Measurements from ENCODE around the gene DDX42.

DDX42 gene, protein sequence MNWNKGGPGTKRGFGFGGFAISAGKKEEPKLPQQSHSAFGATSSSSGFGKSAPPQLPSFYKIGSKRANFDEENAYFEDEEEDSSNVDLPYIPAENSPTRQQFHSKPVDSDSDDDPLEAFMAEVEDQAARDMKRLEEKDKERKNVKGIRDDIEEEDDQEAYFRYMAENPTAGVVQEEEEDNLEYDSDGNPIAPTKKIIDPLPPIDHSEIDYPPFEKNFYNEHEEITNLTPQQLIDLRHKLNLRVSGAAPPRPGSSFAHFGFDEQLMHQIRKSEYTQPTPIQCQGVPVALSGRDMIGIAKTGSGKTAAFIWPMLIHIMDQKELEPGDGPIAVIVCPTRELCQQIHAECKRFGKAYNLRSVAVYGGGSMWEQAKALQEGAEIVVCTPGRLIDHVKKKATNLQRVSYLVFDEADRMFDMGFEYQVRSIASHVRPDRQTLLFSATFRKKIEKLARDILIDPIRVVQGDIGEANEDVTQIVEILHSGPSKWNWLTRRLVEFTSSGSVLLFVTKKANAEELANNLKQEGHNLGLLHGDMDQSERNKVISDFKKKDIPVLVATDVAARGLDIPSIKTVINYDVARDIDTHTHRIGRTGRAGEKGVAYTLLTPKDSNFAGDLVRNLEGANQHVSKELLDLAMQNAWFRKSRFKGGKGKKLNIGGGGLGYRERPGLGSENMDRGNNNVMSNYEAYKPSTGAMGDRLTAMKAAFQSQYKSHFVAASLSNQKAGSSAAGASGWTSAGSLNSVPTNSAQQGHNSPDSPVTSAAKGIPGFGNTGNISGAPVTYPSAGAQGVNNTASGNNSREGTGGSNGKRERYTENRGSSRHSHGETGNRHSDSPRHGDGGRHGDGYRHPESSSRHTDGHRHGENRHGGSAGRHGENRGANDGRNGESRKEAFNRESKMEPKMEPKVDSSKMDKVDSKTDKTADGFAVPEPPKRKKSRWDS

DNA sequence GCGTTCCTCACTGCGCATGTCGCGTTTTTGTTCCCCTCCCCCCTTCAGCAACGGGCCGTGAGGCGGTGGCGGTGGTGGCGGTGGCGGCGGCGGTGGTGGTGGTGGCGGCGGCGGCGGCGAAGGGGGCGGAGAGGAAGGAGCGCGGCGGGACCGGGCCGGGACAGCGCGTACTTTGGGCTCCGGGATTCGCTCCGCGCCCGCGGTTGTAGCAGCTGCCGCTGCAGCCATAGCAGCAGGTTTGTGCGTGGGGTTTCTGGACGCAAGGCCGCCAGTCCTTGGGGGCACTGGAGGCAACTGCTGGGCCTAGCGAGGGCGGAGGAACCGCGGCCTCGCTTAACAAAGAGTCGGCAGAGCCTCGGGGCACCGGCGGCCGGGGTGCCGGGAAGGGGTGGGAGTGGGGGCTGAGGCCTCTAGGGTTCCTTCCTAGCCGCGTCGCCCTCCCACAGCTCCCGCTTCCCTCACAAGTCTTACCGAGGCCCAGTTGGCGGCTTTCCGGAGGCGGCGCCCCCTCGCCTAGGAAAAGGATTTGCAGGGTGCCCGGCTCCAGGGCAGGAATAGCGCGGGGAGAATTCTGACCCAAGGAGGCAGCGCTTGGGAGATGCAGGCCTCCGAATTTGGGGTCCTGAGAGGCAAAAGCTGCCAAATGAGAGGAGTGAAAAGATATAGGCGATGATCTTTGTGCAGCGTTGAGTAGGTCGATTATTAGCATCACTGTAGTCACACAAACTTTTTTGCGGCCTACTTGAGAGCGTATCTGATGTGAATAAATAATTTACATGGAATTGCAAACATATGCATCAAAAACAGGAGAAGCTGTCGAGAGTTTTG, at the start of gene DDX42:
TSS of gene DDX42 (plus strand) at position 30 of the 828 bp plus-strand sequence. CDS start 12,880 bp downstream, outside the sequence.
- peak; percentile 77 to 85 (median 84) for DNase-seq (ENCODE audit: low read depth in 3 of 3, low spot score in 1 of 3)

DNA sequence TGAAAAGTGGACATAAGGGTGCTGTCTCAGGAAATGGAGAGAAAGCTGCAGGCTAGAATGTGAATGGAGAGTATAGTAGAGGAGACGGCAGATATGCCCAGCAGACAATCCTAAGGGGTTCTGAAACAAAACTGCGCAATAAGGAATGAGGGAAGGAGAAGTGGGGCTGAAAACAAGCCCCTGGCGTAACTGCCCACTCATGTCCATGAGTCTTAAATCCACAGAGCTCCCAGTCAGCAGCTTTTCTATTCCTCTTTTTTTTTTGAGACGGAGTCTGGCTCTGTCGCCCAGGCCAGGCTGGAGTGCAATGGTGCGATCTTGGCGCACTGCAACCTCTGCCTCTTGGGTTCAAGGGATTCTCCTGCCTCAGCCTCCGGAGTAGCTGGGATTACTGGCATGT, 38.3 kb upstream of the DDX42 start:
- DNase-seq (ENCODE audit: low read depth in 3 of 3, low spot score in 1 of 3) = no peak

DNA sequence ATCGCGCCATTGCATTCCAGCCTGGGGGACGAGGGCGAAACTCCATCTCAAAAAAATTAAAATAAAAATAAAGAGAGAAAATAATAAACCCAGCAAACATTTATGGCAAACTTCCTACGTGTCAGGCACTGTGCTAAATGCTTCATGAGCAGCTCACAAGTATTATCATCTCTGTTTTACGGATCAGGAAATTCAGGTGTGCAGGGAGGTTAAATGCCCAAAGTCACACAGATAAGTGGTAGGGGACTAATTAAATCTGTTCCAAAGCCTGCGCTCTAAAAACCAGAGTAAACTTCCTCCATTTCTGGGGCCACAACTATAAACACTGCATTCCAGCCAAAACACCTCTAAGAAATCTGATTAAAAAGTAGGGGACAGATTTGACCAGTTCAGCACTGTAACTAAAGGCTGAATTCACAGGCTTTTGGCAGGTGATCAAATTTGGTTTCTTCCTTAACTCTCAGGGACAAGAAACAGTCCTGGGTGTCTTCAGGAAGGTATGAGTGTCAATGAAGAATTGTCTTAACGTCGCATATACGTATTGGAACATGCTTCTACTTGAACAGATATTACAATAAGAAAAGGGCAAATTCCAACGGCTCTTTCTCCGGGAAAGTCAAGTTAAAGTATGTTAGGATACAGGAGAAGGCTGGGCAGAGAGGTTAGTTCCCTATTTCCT, 33.4 kb upstream of the DDX42 start:
- DNase-seq (ENCODE audit: low read depth in 3 of 3, low spot score in 1 of 3) = no peak

DNA sequence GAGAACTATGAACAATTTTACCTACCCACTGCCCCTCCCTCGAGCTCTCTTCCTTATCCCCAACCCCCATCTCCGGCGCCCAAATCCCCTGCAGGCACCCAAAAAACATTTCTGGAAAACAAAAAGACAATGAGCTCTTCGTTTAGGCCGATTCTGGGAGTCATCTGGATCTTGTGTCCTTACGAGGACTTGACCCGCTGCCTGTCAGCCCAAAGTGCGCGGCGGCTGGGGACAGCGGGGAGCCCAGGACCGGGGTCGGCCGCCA, 32.9 kb upstream of the DDX42 start:
- DNase-seq (ENCODE audit: low read depth in 3 of 3, low spot score in 1 of 3) = no peak

DNA sequence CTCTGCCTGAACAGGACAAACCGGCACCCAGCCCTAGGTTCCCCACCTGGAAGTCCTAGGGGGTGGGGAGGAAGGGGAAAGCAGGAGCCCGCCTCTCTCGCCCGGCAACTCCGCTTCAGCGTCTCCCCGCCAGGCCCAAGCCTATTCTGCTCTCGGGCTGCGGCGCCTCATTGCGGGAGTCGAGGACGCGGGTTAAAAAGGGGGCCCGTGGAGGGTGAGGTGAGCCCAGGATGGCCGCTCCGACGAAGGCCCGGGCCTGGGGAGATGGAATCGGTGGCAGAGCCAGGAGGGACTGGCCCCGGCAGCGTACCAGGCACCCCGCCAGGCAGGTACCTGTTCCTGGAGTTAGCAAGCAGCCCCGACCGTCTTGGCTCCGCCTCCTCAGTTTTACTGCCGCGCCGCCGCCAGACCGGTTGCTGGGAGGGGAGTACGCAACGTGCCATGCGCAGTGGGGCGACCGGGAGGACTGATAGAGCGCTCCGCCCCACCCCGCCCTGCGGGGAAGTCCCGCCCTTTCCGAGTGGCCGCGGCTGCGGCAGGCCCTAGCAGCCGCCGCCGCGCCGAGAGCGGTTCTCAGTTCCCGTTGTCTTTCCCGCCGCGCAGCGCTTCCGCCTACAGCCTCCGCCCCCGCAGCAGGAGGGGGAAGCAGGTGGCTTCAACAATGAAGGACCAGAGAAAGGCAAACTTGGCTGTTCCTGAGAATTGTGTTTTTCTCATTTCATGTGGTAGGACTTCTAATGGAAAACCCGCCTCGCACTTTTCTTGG, 32.4 kb upstream of the DDX42 start, which contains the start of gene STRADA:
TSS of gene STRADA (minus strand) at position 392 of the 766 bp plus-strand sequence. CDS start 13,430 bp downstream, outside the sequence.
- peak; percentile 97 to 98 (median 98) for DNase-seq (ENCODE audit: low read depth in 3 of 3, low spot score in 1 of 3)

DNA sequence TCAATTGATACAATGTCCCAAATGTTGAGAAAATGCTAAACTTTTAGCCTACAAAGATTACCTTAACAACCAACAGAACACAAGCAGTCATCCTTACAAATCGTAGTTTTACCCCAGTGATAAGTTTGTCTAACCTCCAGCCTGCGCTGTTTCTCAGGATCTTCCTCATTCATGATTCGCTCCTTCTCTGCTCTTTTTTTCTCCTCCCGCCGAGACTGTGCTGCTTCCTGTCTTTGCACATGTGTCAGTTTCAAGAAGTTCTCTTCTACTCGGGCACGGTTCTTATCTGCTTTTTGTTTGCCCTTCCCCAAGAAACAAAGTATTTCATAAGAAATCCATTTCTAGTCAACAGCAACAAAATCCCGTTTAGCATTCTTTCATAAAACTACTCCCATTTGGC, 22.2 kb upstream of the DDX42 start:
- no peak for DNase-seq (ENCODE audit: low read depth in 3 of 3, low spot score in 1 of 3)

DNA sequence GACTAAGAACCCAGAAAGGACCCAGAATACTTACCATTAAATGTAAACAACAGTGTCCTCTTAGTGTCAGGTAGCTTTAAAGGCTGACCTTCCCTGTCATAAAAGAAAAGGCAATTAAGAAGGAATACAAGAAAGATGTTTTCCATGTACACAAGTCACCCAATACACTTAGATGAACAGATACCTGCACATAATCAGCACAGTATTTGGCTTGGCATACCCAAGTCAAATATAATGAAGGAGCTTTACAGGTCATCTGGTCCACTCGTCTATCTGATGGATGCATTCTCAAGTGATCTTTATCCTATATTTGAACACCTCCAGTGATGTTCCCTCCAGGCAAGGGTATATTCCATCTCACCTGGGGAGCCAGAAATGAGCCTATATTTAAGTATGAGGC, 21.3 kb upstream of the DDX42 start:
- DNase-seq (ENCODE audit: low read depth in 3 of 3, low spot score in 1 of 3) = no peak

DNA sequence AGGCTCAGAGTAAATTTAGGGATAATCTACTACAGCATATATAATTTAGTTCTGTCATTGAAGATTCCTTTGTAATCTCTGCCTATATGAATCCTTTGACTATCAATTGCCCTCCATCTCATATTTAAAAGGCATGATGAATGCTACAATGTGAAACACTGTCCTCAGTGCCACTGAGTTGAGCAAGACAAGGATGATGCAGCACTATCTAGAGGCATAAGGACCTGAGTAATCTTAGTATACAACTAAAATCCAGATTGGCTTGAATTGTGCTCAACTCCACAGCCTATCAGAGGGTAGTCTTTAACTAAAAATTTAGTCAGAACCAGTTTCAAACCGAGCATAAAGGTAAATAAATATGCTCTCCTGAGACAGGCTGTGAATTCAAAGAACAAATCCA, 20.8 kb upstream of the DDX42 start:
- DNase-seq (ENCODE audit: low read depth in 3 of 3, low spot score in 1 of 3) = no peak

DNA sequence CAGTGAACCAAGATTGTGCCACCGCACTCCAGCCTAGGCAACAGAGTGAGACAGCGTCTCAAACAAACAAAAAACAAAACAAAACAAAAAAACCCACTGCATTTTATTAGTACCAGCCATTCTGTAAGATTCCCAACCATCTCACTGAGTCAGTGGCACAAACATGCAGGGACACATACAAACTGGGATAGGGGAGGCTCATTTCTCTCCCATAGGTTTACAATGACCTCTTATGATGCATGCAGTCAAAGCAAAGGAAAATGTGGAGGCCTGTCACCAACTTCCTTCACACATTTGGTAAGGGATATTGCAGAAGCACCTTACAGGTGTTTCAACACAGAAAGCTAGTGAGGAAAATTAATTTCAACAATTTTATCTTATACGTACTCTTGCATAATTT, 19.9 kb upstream of the DDX42 start:
- DNase-seq (ENCODE audit: low read depth in 3 of 3, low spot score in 1 of 3) = no peak

DNA sequence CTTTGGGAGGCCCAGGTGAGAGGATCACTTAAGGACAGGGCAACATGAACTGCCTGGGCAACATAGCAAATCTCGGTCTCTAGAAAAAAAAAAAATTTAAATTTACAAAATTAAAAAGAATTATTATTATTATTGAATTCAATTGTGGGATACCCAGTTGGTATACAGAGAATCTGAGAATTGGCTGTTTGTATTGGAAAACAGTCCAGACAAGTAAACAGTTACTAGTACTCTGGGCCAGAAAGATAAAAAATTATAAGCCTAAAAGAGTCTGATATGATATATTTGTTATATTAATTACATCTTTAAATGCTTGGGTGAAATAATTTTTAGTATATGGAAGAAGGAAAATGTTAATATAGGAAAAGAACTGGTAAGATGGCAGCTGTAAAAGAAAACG, 15.5 kb upstream of the DDX42 start:
- no peak for DNase-seq (ENCODE audit: low read depth in 3 of 3, low spot score in 1 of 3)

DNA sequence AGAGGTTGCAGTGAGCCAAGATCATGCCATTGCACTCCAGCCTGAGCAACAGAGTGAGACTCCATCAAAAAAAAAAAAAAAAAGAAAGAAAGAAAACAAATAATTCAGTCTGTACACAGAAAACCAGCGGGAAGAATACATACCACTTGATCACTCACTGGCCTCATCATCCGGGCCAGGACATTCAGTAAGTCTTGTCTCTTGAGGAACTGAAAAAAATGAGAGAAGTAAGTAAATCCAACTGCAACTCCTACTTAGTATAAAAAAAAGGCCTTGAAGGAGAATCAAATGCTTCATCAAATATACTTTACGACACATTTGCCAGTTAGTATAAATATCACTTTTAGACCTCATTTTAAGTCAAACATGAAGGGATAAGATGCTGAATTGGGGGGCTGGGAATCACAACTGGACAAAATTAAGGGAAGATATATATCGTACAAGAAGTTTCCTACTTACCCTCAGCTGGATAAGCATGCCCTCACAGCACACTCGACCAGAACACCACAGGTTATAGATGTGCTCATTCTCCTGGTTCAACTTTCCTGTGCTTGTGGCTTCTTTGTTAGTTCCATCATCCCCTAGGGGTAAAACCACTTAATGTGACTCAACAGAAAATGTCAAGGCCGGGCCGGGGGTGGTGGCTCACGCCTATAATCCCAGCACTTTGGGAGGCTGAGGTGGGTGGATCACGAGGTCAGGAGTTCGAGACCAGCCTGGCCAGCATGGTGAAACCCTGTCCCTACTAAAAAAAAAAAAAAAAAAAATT, 13.0 kb upstream of the DDX42 start:
- DNase-seq (ENCODE audit: low read depth in 3 of 3, low spot score in 1 of 3) = no peak

DNA sequence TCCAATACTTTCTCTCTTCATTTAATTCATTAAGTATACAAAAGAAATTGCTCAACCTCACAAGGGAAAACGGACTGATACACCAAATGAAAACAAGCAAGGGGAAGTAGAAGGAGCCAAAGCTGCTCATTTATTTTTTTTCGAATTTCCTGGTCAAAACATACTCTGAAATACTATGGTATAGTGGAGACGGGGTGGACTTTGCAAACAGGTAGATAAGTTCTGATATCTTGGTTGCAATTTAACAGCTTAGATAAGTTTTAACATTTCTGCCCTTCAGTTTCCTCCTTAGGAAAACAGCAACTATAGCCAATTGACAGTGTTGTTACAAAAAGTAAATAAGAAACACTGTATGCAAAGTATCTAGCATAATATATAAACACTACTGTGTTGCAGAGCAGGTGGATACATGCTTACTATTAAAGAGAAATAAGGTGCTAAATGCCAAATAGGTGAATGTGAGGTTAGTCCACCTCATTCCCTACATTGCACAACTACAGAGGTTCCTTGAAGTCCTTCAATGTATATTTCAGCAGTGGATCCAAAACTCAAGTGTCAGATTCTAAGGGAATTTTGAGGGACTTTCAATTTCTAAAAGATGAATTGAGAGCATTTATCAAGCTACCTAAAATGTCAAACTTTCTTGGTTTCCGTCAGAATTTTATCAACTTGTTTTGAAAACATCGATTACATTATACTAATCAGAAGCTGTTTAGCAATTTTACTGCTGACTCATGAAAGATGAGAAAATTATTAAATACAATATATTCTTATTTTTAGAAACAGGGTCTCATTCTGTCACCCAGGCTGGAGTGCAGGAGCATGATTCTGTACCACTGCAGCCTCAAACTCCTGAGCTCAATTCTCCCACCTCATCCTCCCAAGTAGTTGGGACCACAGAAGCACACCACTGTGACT, 11.6 kb upstream of the DDX42 start:
- no peak for DNase-seq (ENCODE audit: low read depth in 3 of 3, low spot score in 1 of 3)

DNA sequence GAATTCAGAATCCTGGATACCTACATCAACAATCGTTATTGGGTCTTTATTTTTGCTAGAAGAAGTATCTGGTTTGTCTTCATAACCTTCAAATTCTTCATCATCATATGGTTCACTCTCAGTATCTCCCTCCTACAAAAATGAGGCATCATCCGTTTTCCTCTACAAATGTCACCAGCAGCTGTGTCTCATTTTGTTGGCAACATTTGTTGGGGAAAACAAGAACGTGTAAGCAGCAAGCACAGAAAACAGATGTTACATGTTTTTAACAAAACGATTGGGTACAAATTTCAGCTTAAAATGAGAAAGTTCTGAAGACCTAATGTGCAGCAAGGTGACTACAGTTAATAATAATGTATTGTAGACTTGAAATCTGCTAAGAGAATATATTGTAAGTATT, 9.3 kb upstream of the DDX42 start:
- no peak for DNase-seq (ENCODE audit: low read depth in 3 of 3, low spot score in 1 of 3)

DNA sequence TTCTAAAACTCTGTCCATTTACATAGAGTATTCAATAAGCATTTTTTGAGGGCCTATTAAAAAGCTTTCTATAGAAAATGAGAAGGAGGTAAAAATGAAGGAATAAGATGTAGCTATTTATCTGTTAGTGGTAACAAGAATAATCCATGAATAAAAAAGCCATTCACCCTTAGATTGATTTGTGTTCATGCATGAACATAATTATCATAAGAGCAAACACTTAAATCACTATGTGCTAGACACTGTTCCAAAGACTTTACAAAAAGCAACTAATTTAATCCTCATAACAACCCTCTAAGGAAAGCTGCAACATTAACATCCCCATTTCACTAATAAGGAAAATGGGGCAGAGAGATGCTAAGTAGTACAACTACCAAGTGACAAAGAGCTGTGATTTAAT, 7.2 kb upstream of the DDX42 start:
- DNase-seq (ENCODE audit: low read depth in 3 of 3, low spot score in 1 of 3) = no peak

DNA sequence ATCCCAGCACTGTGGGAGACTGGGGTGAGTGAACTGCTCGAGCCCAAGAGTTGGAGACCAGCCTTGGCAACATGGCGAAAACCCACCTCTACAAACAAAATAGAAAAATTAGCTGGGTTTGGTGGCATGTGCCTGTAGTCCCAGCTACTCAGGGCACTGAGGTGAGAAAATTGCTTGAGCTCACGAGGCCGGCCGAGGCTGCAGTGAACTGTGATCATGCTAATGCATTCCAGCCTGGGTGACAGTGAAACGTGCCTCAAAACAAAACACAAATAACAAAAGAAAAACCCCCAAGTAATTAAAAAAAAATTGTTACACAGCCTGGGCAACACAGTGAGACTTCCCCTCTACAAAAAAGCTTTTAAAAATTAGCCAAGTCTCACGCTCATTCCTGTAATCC, 5.5 kb upstream of the DDX42 start:
- DNase-seq (ENCODE audit: low read depth in 3 of 3, low spot score in 1 of 3) = no peak

DNA sequence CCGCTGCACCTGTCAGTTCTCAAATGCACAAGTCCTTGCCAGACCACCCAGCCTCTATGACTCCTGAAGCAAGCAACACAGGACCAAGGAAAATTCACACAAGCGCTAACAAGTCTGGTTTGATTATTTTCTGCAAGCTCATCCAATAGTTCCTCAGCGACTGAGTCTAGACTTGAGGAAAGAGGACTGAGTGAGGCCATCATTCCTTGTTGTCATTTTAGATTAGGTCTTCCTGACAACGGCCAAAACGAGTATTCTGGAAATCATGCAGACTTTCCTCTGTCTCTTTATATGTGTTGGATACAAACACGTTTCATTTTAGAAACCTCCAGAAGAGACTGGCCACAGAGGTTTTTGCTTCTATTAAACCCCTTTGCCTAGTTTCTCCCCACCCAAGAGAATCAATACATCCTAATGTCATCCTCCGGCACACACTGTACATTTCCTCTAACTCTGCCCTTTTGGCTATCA, 1.1 kb upstream of the DDX42 start:
- no peak for DNase-seq (ENCODE audit: low read depth in 3 of 3, low spot score in 1 of 3)

DNA sequence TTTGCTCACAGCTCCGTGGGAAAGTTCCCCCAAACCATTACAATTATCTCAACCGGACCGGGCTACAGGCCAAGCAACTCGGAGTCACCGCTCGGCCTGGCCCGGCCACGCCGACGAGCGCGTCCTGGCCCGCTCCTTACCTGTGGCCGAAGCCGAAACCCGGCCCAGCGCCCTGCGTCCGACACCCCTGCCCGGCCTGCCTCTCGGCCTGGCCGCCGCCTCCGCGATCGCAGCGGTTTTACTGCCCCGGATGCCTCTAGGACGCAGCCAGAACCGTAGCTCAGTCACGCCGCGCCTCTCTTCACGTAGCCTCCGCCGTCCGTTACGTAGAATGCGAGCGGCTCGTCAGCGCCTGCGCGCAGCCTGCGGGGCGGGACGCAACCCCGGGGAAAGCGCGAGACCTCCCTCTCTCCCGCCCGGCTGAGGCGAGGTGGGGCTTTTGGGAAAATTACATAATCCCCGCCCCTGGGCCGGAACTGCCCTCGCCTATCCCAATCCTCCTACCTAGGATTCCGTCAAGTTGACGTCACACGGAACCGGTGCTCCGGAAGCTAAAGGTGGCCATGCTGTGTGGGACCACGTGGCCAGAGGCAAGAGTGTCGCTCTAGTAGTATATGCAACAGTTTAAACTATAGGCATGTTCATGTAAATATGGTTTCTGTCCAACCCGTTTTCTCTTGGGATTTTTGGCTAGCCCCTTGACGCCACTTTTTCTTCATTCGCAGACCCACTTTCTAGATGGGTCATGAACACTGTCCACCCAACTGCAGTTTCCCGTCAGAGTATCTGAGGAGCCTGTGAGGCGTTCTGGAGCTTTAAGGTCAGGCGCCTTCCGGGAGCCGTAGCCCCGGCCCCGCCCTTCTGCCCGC, 464 bp upstream of the DDX42 start, which contains the start of gene CCDC47:
TSS of gene CCDC47 (minus strand) at position 326 of the 869 bp plus-strand sequence. CDS start 7,422 bp downstream, outside the sequence.
- peak; percentile 92 to 96 (median 96) for DNase-seq (ENCODE audit: low read depth in 3 of 3, low spot score in 1 of 3)
